A549 (cell line): Measurements from ENCODE around the gene CDX1. TPM values are rescaled to one million over a fixed set of nuclear protein-coding genes. Genes with fewer than 3 reads are reported as not detected.

Experiments used
- ATAC-seq, 2 experiments: fragments of 200-7000 bp in 1 of 2; fragments of >200 bp in 1 of 2; cut with Nextera tagmentation in 1 of 2; cut with Tn5 transposase in 1 of 2; 3 replicates each; pipeline versions ENCODE4 v1.8.0 to v1.9.1; 2018 to 2020; ENCODE audit warnings: mild to moderate bottlenecking in 1 of 2, moderate library complexity in 1 of 2
- CTCF ChIA-PET: fragments of 300-600 bp; sonication (Branson Sonifier 250); formaldehyde crosslinking; extraction: SDS; loops from one replicate; lab custom pipeline; 2021; ENCODE audit warnings: antibody characterized with exemption, inconsistent platforms; lab: Yijun Ruan, JAX
- POLR2A ChIA-PET: fragments of 350-600 bp; formaldehyde crosslinking; extraction: SDS; loops from one replicate; lab custom pipeline; 2021; ENCODE audit warnings: antibody characterized with exemption, inconsistent platforms; lab: Yijun Ruan, JAX
- DNase-seq, 2 experiments: peaks; one replicate each; pipeline versions ENCODE4 v3.0.0 to v3.0.0-alpha.2; 2011 to 2016; ENCODE audit warnings: low read depth in 1 of 2, low spot score in 1 of 2
- FAIRE-seq: peaks from 2 replicates; lab custom pipeline; 2011; peaks lifted over from hg19 to GRCh38; lab: Jason Lieb, UNC
- H3K27ac ChIP-seq, 2 experiments: fragments of >200 bp; sonication (Bioruptor Twin); formaldehyde crosslinking; 3 replicates each; pipeline ENCODE4 v1.5.1; 2016 to 2017
- H3K4me1 ChIP-seq: fragments of >200 bp; sonication (Bioruptor Twin); formaldehyde crosslinking; 3 replicates; pipeline ENCODE4 v1.6.1; 2016
- H3K4me2 ChIP-seq: fragments of >200 bp; sonication (Bioruptor Twin); formaldehyde crosslinking; 3 replicates; pipeline ENCODE4 v1.6.1; 2016
- H3K4me3 ChIP-seq: fragments of >200 bp; sonication (Bioruptor Twin); formaldehyde crosslinking; 3 replicates; pipeline ENCODE4 v1.5.1; 2016
- H3K9me3 ChIP-seq: fragments of >200 bp; sonication (Bioruptor Twin); formaldehyde crosslinking; 3 replicates; pipeline ENCODE4 v1.6.1; 2016
- BHLHE40 ChIP-seq: IDR thresholded peaks from 2 replicates; pipeline ENCODE4 v1.6.1; 2012; ENCODE audit warnings: low read depth, low read length, inconsistent platforms
- CHD4 ChIP-seq: fragments of 200-600 bp; sonication (generic); IDR thresholded peaks from 2 replicates; pipeline ENCODE4 v1.6.1; 2016; ENCODE audit warnings: antibody characterized with exemption, mild to moderate bottlenecking, borderline replicate concordance
- E2F6 ChIP-seq: IDR thresholded peaks from 2 replicates; pipeline ENCODE4 v1.6.1; 2012; ENCODE audit warnings: low read depth, borderline replicate concordance
- EHF ChIP-seq: fragments of 250-450 bp; sonication (Bioruptor Pico); IDR thresholded peaks from 2 replicates; pipeline ENCODE4 v1.5.0; 2020; ENCODE audit warnings: mild to moderate bottlenecking
- EHMT2 ChIP-seq: fragments of 200-600 bp; sonication (generic); IDR thresholded peaks from 2 replicates; pipeline ENCODE4 v1.6.1; 2016; ENCODE audit warnings: antibody characterized with exemption, low read depth, mild to moderate bottlenecking, moderate library complexity
- ELK1 ChIP-seq: fragments of 150-350 bp; IDR thresholded peaks from 2 replicates; pipeline ENCODE4 v1.6.1; 2014; ENCODE audit warnings: low read depth, mild to moderate bottlenecking, low read length
- HOXB13 ChIP-seq: fragments of 250-450 bp; sonication (Bioruptor Pico); IDR thresholded peaks from 2 replicates; pipeline ENCODE4 v1.5.0; 2020; ENCODE audit warnings: low read depth, mild to moderate bottlenecking, moderate library complexity
- KDM1A ChIP-seq: fragments of 200-600 bp; sonication (generic); IDR thresholded peaks from 2 replicates; pipeline ENCODE4 v1.6.1; 2016; ENCODE audit warnings: low read depth, mild to moderate bottlenecking
- NR3C1 ChIP-seq: fragments of >200 bp; sonication (Bioruptor Twin); formaldehyde crosslinking; IDR thresholded peaks from 3 replicates; pipeline ENCODE4 v1.6.1; 2017
- RAD21 ChIP-seq, 2 experiments: fragments of >200 bp in 1 of 2; sonication (Bioruptor Twin) in 1 of 2; formaldehyde crosslinking in 1 of 2; IDR thresholded peaks in 1 of 2; conservative IDR thresholded peaks in 1 of 2; 2 replicates in 1 of 2; 3 replicates in 1 of 2; pipeline ENCODE4 v1.6.1; 2012 to 2018; ENCODE audit warnings: inconsistent platforms in 1 of 2
- RFX5 ChIP-seq: fragments of 450-650 bp; IDR thresholded peaks from 2 replicates; pipeline ENCODE4 v1.7.1; 2014; ENCODE audit warnings: antibody characterized with exemption, mild to moderate bottlenecking, moderate library complexity
- RNF2 ChIP-seq: fragments of 200-600 bp; sonication (generic); IDR thresholded peaks from 2 replicates; pipeline ENCODE4 v1.6.1; 2016; ENCODE audit warnings: low read depth, mild to moderate bottlenecking, antibody characterized with exemption, moderate library complexity, borderline replicate concordance
- SREBF2 ChIP-seq: fragments of 450-650 bp; IDR thresholded peaks from 2 replicates; pipeline ENCODE4 v1.6.1; 2014; ENCODE audit warnings: mild to moderate bottlenecking, moderate library complexity
- ZFP36 ChIP-seq: fragments of 450-650 bp; IDR thresholded peaks from 2 replicates; pipeline ENCODE4 v1.6.1; 2014; ENCODE audit warnings: borderline replicate concordance; ENCODE audit not compliant: partially characterized antibody
- ZSCAN20 ChIP-seq: fragments of 250-450 bp; sonication (Bioruptor Pico); IDR thresholded peaks from 2 replicates; pipeline ENCODE4 v1.8.0; 2022; ENCODE audit warnings: mild to moderate bottlenecking, moderate library complexity
- WGBS: methylation state at CpG from one replicate; pipeline ENCODE4 v1.1.6; 2017; ENCODE audit errors: missing lambda C conversion rate; 5-methylcytosine and 5-hydroxymethylcytosine counted together
- polyA plus RNA-seq, 4 experiments: library from polyadenylated mRNA; depleted of rRNA in 3 of 4; stranded (reverse); fragments of >200 nt; fragmentation: RNase III in 1 of 4; extraction: RNeasy Plus Mini Kit Qiagen cat#74134 plus additional on column Dnase treatment in 1 of 4; gene quantifications; 2 replicates in 3 of 4; 3 replicates in 1 of 4; pipeline ENCODE4 v1.2.3, GENCODE V29; 2011 to 2017
- TF ChIP-seq, protein P1 (sequence below): IDR thresholded peaks from 2 replicates; pipeline ENCODE4 v1.6.1; 2012

CDX1 gene
- polyA plus RNA-seq, 2 of the 4 experiments (the other 2 are of a cell fraction) = not detected

DNA sequence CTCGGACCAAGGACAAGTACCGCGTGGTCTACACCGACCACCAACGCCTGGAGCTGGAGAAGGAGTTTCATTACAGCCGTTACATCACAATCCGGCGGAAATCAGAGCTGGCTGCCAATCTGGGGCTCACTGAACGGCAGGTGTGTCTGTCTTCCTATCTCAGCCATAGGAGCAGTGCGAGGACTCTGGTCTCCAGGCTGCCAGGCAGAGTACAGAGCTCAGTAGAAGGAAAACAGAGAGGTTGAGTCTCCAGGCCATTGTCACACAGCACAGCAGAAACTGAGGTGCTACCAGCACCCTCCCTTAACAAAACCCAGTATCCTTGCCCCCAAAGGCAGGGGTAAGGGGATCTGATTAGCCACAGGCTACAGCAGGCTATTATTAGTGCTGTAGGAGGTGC lies 16.2 kb downstream of the CDX1 start:
- ATAC-seq (no peak), FAIRE-seq (no peak), DNase-seq (no peak)
- no peaks in the 10 kb centered on the region for H3K9me3 ChIP-seq
- H3K4me2 ChIP-seq = no peak overlapping the region
- TF ChIP-seq ZFP36 (peak; percentile 83), RNF2 (no peak)
- no peak overlapping the region for H3K27ac ChIP-seq
- WGBS = 71% methylated on average over 10 of the region's 10 CpGs
- H3K4me1 ChIP-seq = no peaks in the 10 kb centered on the region
- no peak overlapping the region for H3K4me3 ChIP-seq
- CTCF ChIA-PET = interaction anchor here (1.2 to 2.1 kb wide), 2 partner anchors 10 to 24 kb away, joined by 4 to 9 read pairs; no protein-coding TSS in a partner anchor
- POLR2A ChIA-PET = no interaction called here

GRCh38 chr5:150183436-150183835 lies 16.9 kb downstream of the CDX1 start:
- FAIRE-seq = no peak
- ChIA-PET CTCF (no interaction called here), POLR2A (no interaction called here)
- H3K27ac ChIP-seq = no peak overlapping the region
- DNase-seq = no peak
- no peaks in the 10 kb centered on the region for H3K9me3 ChIP-seq
- H3K4me2 ChIP-seq = no peak overlapping the region
- no peak for ATAC-seq
- no peak overlapping the region for H3K4me3 ChIP-seq
- H3K4me1 ChIP-seq = no peaks in the 10 kb centered on the region
- TF ChIP-seq CHD4 (no peak), EHMT2 (no peak), SREBF2 (no peak)
- TF ChIP-seq, all 56 proteins: peak for 0
- WGBS = 86% methylated on average over 10 of the region's 12 CpGs

DNA sequence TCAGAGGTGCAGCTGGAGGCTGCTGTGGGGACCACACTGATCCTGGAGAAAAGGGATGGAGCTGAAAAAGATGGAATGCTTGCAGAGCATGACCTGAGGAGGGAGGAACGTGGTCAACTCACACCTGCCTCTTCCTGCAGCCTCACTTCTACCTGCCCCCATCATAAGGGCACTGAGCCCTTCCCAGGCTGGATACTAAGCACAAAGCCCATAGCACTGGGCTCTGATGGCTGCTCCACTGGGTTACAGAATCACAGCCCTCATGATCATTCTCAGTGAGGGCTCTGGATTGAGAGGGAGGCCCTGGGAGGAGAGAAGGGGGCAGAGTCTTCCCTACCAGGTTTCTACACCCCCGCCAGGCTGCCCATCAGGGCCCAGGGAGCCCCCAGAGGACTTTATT lies 17.4 kb downstream of the CDX1 start:
- no peaks in the 10 kb centered on the region for H3K9me3 ChIP-seq
- no peak overlapping the region for H3K4me2 ChIP-seq
- WGBS = 56% methylated on average over 2 of the region's 2 CpGs
- FAIRE-seq = no peak
- CTCF ChIA-PET = no interaction called here
- TF ChIP-seq BHLHE40 = no peak
- no peak for TF ChIP-seq RFX5
- no peak for TF ChIP-seq E2F6
- no peak for TF ChIP-seq HOXB13 (CRISPR knock-in tag)
- no peak for TF ChIP-seq ZSCAN20 (CRISPR knock-in tag)
- TF ChIP-seq, protein P1, sequence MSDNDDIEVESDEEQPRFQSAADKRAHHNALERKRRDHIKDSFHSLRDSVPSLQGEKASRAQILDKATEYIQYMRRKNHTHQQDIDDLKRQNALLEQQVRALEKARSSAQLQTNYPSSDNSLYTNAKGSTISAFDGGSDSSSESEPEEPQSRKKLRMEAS = no peak
- no peak for TF ChIP-seq NR3C1
- no peak for TF ChIP-seq EHF (CRISPR knock-in tag)
- TF ChIP-seq, all 56 proteins: peak for 0
- H3K4me3 ChIP-seq = no peak overlapping the region
- H3K27ac ChIP-seq = no peak overlapping the region
- POLR2A ChIA-PET = no interaction called here
- no peaks in the 10 kb centered on the region for H3K4me1 ChIP-seq
- DNase-seq = no peak
- ATAC-seq = no peak

DNA sequence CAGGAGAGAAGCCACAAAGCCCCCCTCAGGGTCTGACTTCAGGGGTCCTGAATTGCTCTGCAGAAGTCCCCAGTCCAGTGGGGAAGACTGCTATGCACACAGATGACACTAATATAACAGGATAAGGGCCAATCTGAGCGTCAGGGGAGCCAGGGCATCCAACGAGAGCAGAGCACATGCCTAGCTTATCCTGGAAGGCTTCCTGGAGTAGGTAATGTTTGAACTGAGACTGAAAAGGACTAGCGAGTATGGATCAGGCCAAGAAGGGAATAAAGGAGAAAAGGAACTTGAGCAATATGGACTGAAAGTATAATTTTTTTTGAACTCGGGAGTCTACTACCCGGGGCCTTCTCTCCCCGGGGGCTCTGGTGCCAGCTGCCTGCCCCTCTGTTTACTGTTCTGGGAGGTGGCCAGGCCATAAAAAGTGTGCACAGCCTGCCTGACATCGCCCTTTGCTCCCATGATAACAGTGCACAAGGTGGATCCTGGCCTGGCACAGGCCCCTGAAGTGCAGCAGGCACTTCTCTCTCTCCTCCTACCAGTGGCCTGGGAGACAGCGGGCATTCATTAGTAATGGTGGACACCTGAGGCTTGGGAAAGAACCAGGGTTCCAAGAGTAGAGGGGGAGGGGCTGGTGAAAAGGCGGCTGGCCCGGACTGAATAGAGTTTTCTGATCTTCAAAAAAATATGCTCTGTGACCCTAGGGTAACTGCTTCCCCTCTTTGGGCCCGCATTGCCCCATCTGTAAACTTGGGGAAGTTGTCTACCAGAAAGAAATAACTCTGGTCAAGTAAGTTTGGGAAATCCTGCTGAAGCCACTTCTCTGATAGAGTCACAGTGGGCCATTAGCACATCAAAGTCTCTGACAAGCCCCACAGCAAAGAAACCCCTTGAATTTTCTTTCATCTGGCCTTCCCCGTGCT lies 18.7 kb downstream of the CDX1 start:
- POLR2A ChIA-PET = no interaction called here
- no peak overlapping the region for H3K4me2 ChIP-seq
- ATAC-seq (no peak), DNase-seq (no peak), FAIRE-seq (no peak)
- H3K27ac ChIP-seq = no peak overlapping the region
- CTCF ChIA-PET = interaction anchor here (1.2 to 1.7 kb wide), 2 partner anchors 12 to 16 kb away, joined by 4 read pairs; no protein-coding TSS in a partner anchor
- no peaks in the 10 kb centered on the region for H3K9me3 ChIP-seq
- no peaks in the 10 kb centered on the region for H3K4me1 ChIP-seq
- WGBS = 72% methylated on average over 12 of the region's 12 CpGs
- H3K4me3 ChIP-seq = no peak overlapping the region
- TF ChIP-seq RAD21 (conservative IDR thresholded peaks at IDR 0.05 in 1 of 2, IDR thresholded peaks at IDR 0.05 in 1 of 2) (no peak), ELK1 (no peak), KDM1A (no peak)
- TF ChIP-seq, all 56 proteins: peak for 0
